ENCODE data around the gene BCAS1. TPM values are rescaled to one million over a fixed set of nuclear protein-coding genes. Genes with fewer than 3 reads are reported as not detected.
A peak's percentile ranks its signal among the peaks of the same experiment; 100 is the strongest.

BCAS1 gene
- total and polyA plus RNA-seq, 2 donors (not counting 3 experiments of a cell fraction or from before 2014, with no cell fraction given), result not detected

- Histone ChIP-seq H3K36me3 (ENCODE audit: control insufficient read depth in 2 of 2, extremely low read depth in 1 of 2, insufficient read depth in 2 of 2, low read length in 2 of 2) (no peaks in the 10 kb centered on the region), H3K27me3 (ENCODE audit: control insufficient read depth in 2 of 2, insufficient read depth in 2 of 2, low read length in 2 of 2) (no peaks in the 10 kb centered on the region), H3K9ac (replicated peaks; ENCODE audit: extremely low read depth, insufficient read depth, low read length) (peak overlapping the region; percentile 78), H3K79me2 (ENCODE audit: control insufficient read depth, insufficient read depth, low read length) (no peaks in the 10 kb centered on the region), H3K27ac (ENCODE audit: insufficient read depth, low read depth, low read length) (peak overlapping the region; percentile 65), H3K9me3 (replicated peaks; ENCODE audit: control insufficient read depth, insufficient read depth, low read length) (no peaks in the 10 kb centered on the region), H2AFZ (ENCODE audit: low read depth, low read length) (peak overlapping the region; percentile 94), H4K20me1 (replicated peaks; ENCODE audit: control insufficient read depth, extremely low read depth, insufficient read depth, low read length) (no peaks in the 10 kb centered on the region), H3K9me1 (replicated peaks; ENCODE audit: control insufficient read depth, extremely low read depth, insufficient read depth, low read length) (no peaks in the 10 kb centered on the region), H3K4me2 (ENCODE audit: insufficient read depth, low read length) (peak overlapping the region; percentile 61), H3K4me3 (replicated peaks in 1 of 3; ENCODE audit: insufficient read depth in 1 of 3, low read depth in 1 of 3, low read length in 3 of 3) (peak overlapping the region in 1 of 3 experiments; percentile 19), H3K4me1 (ENCODE audit: control insufficient read depth, extremely low read depth, insufficient read depth, low read length) (peaks cover 22% of the 10 kb centered on the region)
- FAIRE-seq (peak; percentile 47), DNase-seq (ENCODE audit: low read depth, low spot score) (peak; percentile 92)
- CTCF ChIA-PET, result interaction anchor here (0.9 to 5.9 kb wide), 17 partner anchors 11 to 384 kb away, joined by 3 to 141 read pairs (median 7); partner anchors contain the start of genes PFDN4 and ZNF217
- intact Hi-C loops (cut with micrococcal nuclease) (loop anchor here (1.0 to 10.0 kb wide), 11 partner anchors 25 to 864 kb away; no protein-coding TSS in a partner anchor), dilution Hi-C loops (cut with MboI; ENCODE audit: extremely low pct_ligation_motif_present, low sequenced_read_pairs) (loop anchor here (25.0 kb wide), 1 partner anchor 354 kb away; the partner anchor contains the start of gene ZNF217)
- TF ChIP-seq JUN (IDR thresholded peaks at IDR 0.05; ENCODE audit: borderline replicate concordance, insufficient read depth, insufficient read length, low read depth), result peak; percentile 30
- peak; percentile 37 for TF ChIP-seq POLR2AphosphoS5 (IDR thresholded peaks at IDR 0.05; ENCODE audit: insufficient read depth, low read depth, low read length)
- no peak for TF ChIP-seq MYC (IDR thresholded peaks at IDR 0.05; ENCODE audit: low read depth, low read length)
- no TSS peak for BruUV-seq (replicated peaks)
- POLR2A ChIA-PET, result interaction anchor here (1.3 kb wide), 1 partner anchor 41 kb away, joined by 3 read pairs; no protein-coding TSS in a partner anchor
Observed at GRCh38 chr20:53940907-53941545, 129.4 kb downstream of the BCAS1 start.

GRCh38 chr20:53940360-53940702, 130.1 kb downstream of the BCAS1 start:
- Histone ChIP-seq H3K27me3 (ENCODE audit: control insufficient read depth in 2 of 2, insufficient read depth in 2 of 2, low read length in 2 of 2) (no peaks in the 10 kb centered on the region), H3K4me2 (ENCODE audit: insufficient read depth, low read length) (peak overlapping the region; percentile 61), H3K9me1 (replicated peaks; ENCODE audit: control insufficient read depth, extremely low read depth, insufficient read depth, low read length) (no peaks in the 10 kb centered on the region), H3K9ac (replicated peaks; ENCODE audit: extremely low read depth, insufficient read depth, low read length) (peak overlapping the region; percentile 78), H4K20me1 (replicated peaks; ENCODE audit: control insufficient read depth, extremely low read depth, insufficient read depth, low read length) (no peaks in the 10 kb centered on the region), H3K4me1 (ENCODE audit: control insufficient read depth, extremely low read depth, insufficient read depth, low read length) (peaks cover 23% of the 10 kb centered on the region), H3K36me3 (ENCODE audit: control insufficient read depth in 2 of 2, extremely low read depth in 1 of 2, insufficient read depth in 2 of 2, low read length in 2 of 2) (no peaks in the 10 kb centered on the region), H3K9me3 (replicated peaks; ENCODE audit: control insufficient read depth, insufficient read depth, low read length) (no peaks in the 10 kb centered on the region), H3K4me3 (replicated peaks in 1 of 3; ENCODE audit: insufficient read depth in 1 of 3, low read depth in 1 of 3, low read length in 3 of 3) (no peak overlapping the region), H2AFZ (ENCODE audit: low read depth, low read length) (peak overlapping the region; percentile 94), H3K79me2 (ENCODE audit: control insufficient read depth, insufficient read depth, low read length) (no peaks in the 10 kb centered on the region), H3K27ac (ENCODE audit: insufficient read depth, low read depth, low read length) (peak overlapping the region; percentile 65)
- DNase-seq (ENCODE audit: low read depth, low spot score) (no peak), FAIRE-seq (no peak)
- intact Hi-C loops (cut with micrococcal nuclease) (loop anchor here (1.0 to 10.0 kb wide), 10 partner anchors 24 to 863 kb away; no protein-coding TSS in a partner anchor), dilution Hi-C loops (cut with MboI; ENCODE audit: extremely low pct_ligation_motif_present, low sequenced_read_pairs) (loop anchor here (25.0 kb wide), 1 partner anchor 353 kb away; the partner anchor contains the start of gene ZNF217)
- ChIA-PET CTCF (interaction anchor here (0.6 to 5.9 kb wide), 55 partner anchors 9 to 1628 kb away, joined by 3 to 141 read pairs (median 6); partner anchors contain the start of genes PFDN4 and ZNF217), POLR2A (interaction anchor here (0.9 to 1.3 kb wide), 4 partner anchors 24 to 361 kb away, joined by 3 to 8 read pairs (median 5); partner anchors contain the start of gene ZNF217)
- TF ChIP-seq POLR2A (IDR thresholded peaks at IDR 0.05; ENCODE audit: low read depth, low read length) (no peak), JUN (IDR thresholded peaks at IDR 0.05; ENCODE audit: borderline replicate concordance, insufficient read depth, insufficient read length, low read depth) (no peak)
- no TSS peak for BruUV-seq (replicated peaks)
